ENCODE measurements around the gene UBE2J2. TPM values are rescaled to one million over a fixed set of nuclear protein-coding genes. Genes with fewer than 3 reads are reported as not detected.
A peak's percentile ranks its signal among the peaks of the same experiment; 100 is the strongest.

The UBE2J2 gene
- total and polyA plus RNA-seq, 2 of the 13 experiments (the other 11 are each of a cell fraction or from before 2014, with no cell fraction given) = 25.4 to 29.4 TPM

DNA sequence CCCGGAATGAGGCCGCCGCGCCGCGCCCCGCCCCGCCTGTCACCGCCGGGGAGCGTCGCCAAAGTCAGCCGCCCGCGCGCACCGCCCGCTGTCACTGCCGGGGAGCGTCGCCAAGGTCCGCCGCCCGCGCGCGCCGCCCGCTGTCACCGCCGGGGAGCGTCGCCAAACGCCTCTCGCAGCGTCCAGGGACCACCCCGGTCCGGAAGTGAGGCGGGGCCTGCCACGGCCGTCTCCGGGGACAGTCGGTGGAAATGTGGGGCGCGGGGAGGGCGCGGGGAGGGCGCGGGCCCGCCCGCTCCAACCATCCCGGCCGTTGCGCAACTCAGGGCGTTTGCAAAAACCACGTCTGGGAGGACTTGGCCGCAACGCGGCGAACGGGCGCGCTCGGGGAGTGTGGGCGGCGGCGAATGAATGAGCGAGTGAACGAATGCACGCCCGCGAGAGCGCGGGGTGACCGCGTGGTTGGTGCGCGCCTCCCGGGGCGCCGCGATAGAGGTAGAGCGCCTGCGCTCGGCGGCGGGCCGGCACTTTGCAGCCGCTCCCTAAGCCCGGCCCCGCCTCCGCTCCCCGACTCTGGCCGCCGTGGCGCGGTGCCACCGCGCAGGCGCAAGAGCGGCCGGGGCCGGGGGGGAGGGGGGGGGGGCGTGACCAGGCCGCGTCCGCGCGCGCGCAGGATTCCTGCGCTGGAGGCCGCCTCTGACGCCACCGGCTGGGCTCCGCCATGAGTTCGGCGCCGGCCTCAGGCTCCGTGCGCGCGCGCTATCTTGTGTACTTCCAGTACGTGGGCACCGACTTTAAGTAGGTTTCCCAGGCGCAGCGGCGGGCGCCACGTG is 34.5 kb upstream of the UBE2J2 start, which contains the start of the genes ACAP3 and PUSL1 (continued):
- TF ChIP-seq, protein P1, sequence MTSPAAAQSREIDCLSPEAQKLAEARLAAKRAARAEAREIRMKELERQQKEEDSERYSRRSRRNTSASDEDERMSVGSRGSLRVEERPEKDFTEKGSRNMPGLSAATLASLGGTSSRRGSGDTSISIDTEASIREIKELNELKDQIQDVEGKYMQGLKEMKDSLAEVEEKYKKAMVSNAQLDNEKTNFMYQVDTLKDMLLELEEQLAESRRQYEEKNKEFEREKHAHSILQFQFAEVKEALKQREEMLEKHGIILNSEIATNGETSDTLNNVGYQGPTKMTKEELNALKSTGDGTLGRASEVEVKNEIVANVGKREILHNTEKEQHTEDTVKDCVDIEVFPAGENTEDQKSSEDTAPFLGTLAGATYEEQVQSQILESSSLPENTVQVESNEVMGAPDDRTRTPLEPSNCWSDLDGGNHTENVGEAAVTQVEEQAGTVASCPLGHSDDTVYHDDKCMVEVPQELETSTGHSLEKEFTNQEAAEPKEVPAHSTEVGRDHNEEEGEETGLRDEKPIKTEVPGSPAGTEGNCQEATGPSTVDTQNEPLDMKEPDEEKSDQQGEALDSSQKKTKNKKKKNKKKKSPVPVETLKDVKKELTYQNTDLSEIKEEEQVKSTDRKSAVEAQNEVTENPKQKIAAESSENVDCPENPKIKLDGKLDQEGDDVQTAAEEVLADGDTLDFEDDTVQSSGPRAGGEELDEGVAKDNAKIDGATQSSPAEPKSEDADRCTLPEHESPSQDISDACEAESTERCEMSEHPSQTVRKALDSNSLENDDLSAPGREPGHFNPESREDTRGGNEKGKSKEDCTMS (CRISPR knock-in tag; conservative IDR thresholded peaks at IDR 0.05) = no peak
- TF ChIP-seq, protein P2, sequence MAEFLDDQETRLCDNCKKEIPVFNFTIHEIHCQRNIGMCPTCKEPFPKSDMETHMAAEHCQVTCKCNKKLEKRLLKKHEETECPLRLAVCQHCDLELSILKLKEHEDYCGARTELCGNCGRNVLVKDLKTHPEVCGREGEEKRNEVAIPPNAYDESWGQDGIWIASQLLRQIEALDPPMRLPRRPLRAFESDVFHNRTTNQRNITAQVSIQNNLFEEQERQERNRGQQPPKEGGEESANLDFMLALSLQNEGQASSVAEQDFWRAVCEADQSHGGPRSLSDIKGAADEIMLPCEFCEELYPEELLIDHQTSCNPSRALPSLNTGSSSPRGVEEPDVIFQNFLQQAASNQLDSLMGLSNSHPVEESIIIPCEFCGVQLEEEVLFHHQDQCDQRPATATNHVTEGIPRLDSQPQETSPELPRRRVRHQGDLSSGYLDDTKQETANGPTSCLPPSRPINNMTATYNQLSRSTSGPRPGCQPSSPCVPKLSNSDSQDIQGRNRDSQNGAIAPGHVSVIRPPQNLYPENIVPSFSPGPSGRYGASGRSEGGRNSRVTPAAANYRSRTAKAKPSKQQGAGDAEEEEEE (CRISPR knock-in tag; IDR thresholded peaks at IDR 0.05; ENCODE audit: borderline replicate concordance) = no peak
- TF ChIP-seq, protein P3, sequence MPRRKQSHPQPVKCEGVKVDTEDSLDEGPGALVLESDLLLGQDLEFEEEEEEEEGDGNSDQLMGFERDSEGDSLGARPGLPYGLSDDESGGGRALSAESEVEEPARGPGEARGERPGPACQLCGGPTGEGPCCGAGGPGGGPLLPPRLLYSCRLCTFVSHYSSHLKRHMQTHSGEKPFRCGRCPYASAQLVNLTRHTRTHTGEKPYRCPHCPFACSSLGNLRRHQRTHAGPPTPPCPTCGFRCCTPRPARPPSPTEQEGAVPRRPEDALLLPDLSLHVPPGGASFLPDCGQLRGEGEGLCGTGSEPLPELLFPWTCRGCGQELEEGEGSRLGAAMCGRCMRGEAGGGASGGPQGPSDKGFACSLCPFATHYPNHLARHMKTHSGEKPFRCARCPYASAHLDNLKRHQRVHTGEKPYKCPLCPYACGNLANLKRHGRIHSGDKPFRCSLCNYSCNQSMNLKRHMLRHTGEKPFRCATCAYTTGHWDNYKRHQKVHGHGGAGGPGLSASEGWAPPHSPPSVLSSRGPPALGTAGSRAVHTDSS (CRISPR knock-in tag; conservative IDR thresholded peaks at IDR 0.05) = no peak
- TF ChIP-seq ZSCAN30 (CRISPR knock-in tag; IDR thresholded peaks at IDR 0.05) (no peak), ZNF33A (CRISPR knock-in tag; IDR thresholded peaks at IDR 0.05; ENCODE audit: borderline replicate concordance) (no peak), ZNF335 (CRISPR knock-in tag; IDR thresholded peaks at IDR 0.05) (no peak), TBL1XR1 (IDR thresholded peaks at IDR 0.05; ENCODE audit: borderline replicate concordance, low read length, partially characterized antibody) (no peak), ZNF549 (CRISPR knock-in tag; IDR thresholded peaks at IDR 0.05) (no peak), TP53 (CRISPR knock-in tag; conservative IDR thresholded peaks at IDR 0.05) (no peak), ARID2 (CRISPR knock-in tag; IDR thresholded peaks at IDR 0.05; ENCODE audit: borderline replicate concordance) (no peak), ZNF775 (CRISPR knock-in tag; IDR thresholded peaks at IDR 0.05; ENCODE audit: borderline replicate concordance) (no peak), GLI4 (CRISPR knock-in tag; IDR thresholded peaks at IDR 0.05; ENCODE audit: borderline replicate concordance) (no peak), SMARCE1 (IDR thresholded peaks at IDR 0.05; ENCODE audit: borderline replicate concordance) (no peak), ZNF547 (CRISPR knock-in tag; IDR thresholded peaks at IDR 0.05) (no peak), ZNF572 (CRISPR knock-in tag; IDR thresholded peaks at IDR 0.05) (no peak), ISL2 (CRISPR knock-in tag; IDR thresholded peaks at IDR 0.05) (peak; percentile 62)
- TF ChIP-seq, protein P4, sequence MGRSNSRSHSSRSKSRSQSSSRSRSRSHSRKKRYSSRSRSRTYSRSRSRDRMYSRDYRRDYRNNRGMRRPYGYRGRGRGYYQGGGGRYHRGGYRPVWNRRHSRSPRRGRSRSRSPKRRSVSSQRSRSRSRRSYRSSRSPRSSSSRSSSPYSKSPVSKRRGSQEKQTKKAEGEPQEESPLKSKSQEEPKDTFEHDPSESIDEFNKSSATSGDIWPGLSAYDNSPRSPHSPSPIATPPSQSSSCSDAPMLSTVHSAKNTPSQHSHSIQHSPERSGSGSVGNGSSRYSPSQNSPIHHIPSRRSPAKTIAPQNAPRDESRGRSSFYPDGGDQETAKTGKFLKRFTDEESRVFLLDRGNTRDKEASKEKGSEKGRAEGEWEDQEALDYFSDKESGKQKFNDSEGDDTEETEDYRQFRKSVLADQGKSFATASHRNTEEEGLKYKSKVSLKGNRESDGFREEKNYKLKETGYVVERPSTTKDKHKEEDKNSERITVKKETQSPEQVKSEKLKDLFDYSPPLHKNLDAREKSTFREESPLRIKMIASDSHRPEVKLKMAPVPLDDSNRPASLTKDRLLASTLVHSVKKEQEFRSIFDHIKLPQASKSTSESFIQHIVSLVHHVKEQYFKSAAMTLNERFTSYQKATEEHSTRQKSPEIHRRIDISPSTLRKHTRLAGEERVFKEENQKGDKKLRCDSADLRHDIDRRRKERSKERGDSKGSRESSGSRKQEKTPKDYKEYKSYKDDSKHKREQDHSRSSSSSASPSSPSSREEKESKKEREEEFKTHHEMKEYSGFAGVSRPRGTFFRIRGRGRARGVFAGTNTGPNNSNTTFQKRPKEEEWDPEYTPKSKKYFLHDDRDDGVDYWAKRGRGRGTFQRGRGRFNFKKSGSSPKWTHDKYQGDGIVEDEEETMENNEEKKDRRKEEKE (IDR thresholded peaks at IDR 0.05) = no peak

Data from HepG2 (cell line).